Brain microvascular endothelial cell (primary cell): Measurements from ENCODE around the gene PDE1C.
"Not testable (repeated sequence)": the region's sequence is repeated elsewhere in the genome, so short reads cannot be mapped to it uniquely, and the experiment has no call there.

ENCODE experiments used
- DNase-seq: peaks from one replicate; pipeline ENCODE4 v3.0.0-alpha.2; 2020
- H3K27ac ChIP-seq: fragments of 250-450 bp; sonication (Bioruptor Pico); 2 replicates; pipeline ENCODE4 v1.5.1; 2020; ENCODE audit warnings: mild to moderate bottlenecking, moderate library complexity
- H3K27me3 ChIP-seq: fragments of 250-450 bp; sonication (Bioruptor Pico); replicated peaks from 2 replicates; pipeline ENCODE4 v1.5.1; 2020; ENCODE audit warnings: mild to moderate bottlenecking
- H3K36me3 ChIP-seq: fragments of 250-450 bp; sonication (Bioruptor Pico); replicated peaks from 2 replicates; pipeline ENCODE4 v1.5.1; 2020; ENCODE audit warnings: mild to moderate bottlenecking
- H3K4me3 ChIP-seq: 2 replicates; pipeline ENCODE4 v1.5.1; 2011; ENCODE audit warnings: low read depth, mild to moderate bottlenecking, control low read depth, low read length, moderate library complexity
- in situ Hi-C: cut with HindIII; loops from 2 replicates; pipeline ENCODE4 v1.10.0; 2017; ENCODE audit warnings: low sequenced_read_pairs, low pct_ligation_motif_present
- TF ChIP-seq, protein P1 (sequence below): IDR thresholded peaks from 2 replicates; pipeline ENCODE4 v1.5.1; 2011; ENCODE audit warnings: low read depth, mild to moderate bottlenecking, moderate library complexity, low read length, control low read depth, inconsistent platforms; ENCODE audit errors: missing control alignments

Gene PDE1C

GRCh38 chr7:32022966-32023365, 47.2 kb downstream of the PDE1C start:
- DNase-seq, result no peak

DNA sequence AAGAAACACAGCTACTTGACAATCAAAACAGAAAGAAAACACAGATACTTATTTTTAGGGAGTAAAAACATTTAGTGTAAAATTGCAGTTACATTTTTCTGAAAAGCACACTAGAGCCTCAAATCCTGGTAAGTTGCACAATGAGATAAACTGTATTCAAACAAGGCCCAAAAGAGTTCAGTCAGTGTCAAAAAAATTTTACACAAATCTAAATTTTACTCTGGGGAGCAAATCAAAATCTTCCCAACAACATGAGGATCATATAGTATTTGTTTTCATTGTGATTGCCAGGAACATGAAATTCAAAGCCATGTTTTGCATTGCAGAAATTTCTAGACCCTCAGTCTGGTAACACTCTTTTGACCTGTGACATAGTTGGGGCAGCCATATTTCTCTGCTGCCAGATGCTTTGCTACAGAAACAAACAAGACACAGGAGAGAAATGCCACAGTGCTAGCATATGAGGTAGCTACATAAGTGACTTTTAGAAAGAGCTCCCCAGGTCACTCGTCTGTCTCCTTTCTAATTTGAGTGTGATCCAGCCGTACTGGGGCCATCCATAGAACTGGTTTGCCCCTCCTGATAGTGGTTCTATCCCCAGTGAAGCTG, 49.6 kb downstream of the PDE1C start:
- no peaks in the 10 kb centered on the region for H3K36me3 ChIP-seq
- H3K4me3 ChIP-seq, result no peak overlapping the region
- DNase-seq, result no peak
- H3K27me3 ChIP-seq, result no peaks in the 10 kb centered on the region
- in situ Hi-C loops, result no loop called here
- TF ChIP-seq, protein P1, sequence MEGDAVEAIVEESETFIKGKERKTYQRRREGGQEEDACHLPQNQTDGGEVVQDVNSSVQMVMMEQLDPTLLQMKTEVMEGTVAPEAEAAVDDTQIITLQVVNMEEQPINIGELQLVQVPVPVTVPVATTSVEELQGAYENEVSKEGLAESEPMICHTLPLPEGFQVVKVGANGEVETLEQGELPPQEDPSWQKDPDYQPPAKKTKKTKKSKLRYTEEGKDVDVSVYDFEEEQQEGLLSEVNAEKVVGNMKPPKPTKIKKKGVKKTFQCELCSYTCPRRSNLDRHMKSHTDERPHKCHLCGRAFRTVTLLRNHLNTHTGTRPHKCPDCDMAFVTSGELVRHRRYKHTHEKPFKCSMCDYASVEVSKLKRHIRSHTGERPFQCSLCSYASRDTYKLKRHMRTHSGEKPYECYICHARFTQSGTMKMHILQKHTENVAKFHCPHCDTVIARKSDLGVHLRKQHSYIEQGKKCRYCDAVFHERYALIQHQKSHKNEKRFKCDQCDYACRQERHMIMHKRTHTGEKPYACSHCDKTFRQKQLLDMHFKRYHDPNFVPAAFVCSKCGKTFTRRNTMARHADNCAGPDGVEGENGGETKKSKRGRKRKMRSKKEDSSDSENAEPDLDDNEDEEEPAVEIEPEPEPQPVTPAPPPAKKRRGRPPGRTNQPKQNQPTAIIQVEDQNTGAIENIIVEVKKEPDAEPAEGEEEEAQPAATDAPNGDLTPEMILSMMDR, result no peak
- no peak overlapping the region for H3K27ac ChIP-seq

More at GRCh38 chr7:32022966-32023365, 47.2 kb downstream of the PDE1C start:
- H3K27ac ChIP-seq, result no peak overlapping the region
- H3K36me3 ChIP-seq, result no peaks in the 10 kb centered on the region
- in situ Hi-C loops, result no loop called here
- no peak overlapping the region for H3K4me3 ChIP-seq
- H3K27me3 ChIP-seq, result no peaks in the 10 kb centered on the region
- TF ChIP-seq, protein P1, result no peak

GRCh38 chr7:32018845-32019578, 51.2 kb downstream of the PDE1C start:
- TF ChIP-seq, protein P1, result no peak
- H3K4me3 ChIP-seq, result no peak overlapping the region
- no peak overlapping the region for H3K27ac ChIP-seq
- no peaks in the 10 kb centered on the region for H3K27me3 ChIP-seq
- DNase-seq, result no peak
- no peaks in the 10 kb centered on the region for H3K36me3 ChIP-seq
- in situ Hi-C loops, result no loop called here

- no peaks in the 10 kb centered on the region for H3K27me3 ChIP-seq
- TF ChIP-seq, protein P1, result no peak
- no peak overlapping the region for H3K27ac ChIP-seq
- in situ Hi-C loops, result no loop called here
- no peak for DNase-seq
- no peak overlapping the region for H3K4me3 ChIP-seq
- H3K36me3 ChIP-seq, result no peaks in the 10 kb centered on the region
Observed at GRCh38 chr7:32015133-32015532, 55.1 kb downstream of the PDE1C start.

- H3K36me3 ChIP-seq, in situ Hi-C loops, H3K27me3 ChIP-seq: not testable (repeated sequence)
Observed at GRCh38 chr7:32013471-32013870, 56.7 kb downstream of the PDE1C start.

GRCh38 chr7:32005577-32005976, 64.6 kb downstream of the PDE1C start:
- Histone ChIP-seq H3K4me3 (no peak overlapping the region), H3K27ac (no peak overlapping the region), H3K27me3 (no peaks in the 10 kb centered on the region), H3K36me3 (no peaks in the 10 kb centered on the region)
- TF ChIP-seq, protein P1, result no peak
- DNase-seq, result no peak
- in situ Hi-C loops, result no loop called here

More at GRCh38 chr7:32013471-32013870, 56.7 kb downstream of the PDE1C start:
- H3K4me3 ChIP-seq, H3K27ac ChIP-seq, DNase-seq: not testable (repeated sequence)
